HG02885 (cell line): Measurements from ENCODE around the gene HSPG2.
"Not testable (repeated sequence)": the region's sequence is repeated elsewhere in the genome, so short reads cannot be mapped to it uniquely, and the experiment has no call there.

Source experiments
- ATAC-seq: cut with Tn5 transposase; IDR thresholded peaks from one replicate; pipeline ENCODE4 v1.9.1; 2021; ENCODE audit warnings: mild to moderate bottlenecking; ENCODE audit not compliant: unreplicated experiment, poor library complexity

HSPG2 gene

DNA sequence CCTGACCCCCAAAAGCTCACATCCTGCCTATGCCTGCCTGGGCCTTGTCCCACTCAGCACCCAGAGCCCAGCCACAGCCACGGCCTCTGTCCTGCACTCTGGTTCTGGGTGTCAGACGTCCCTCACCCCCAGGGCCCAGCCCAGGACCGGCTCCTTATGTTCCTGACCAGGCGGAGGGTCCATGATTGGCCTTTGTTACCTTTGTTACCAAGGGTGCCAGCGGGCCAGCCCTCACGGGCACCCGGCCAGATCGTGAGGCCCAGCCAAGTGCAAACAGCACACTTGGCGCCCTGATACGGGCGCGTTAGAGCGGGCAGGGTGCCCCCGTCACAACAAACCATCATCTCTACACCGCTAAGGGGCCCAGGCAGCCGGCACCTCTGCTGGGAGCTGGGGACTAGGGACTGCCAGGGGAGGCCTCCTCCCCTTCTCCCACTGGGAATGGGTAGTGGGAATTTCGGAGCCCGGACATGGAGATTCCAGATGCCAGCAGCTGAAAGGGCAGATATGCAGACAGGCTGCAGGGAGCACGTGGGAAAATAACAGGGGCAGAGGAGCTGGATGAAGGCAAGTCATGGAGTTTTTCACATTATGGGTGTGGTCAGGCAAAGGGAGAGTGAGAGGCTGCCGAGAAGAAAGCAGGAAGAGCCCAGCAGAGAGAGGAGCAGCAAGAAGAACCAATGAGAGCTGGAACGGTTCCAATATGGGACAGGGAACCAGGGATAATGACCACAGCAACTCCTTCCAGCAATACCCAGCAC is 22.1 kb downstream of the HSPG2 start:
- ATAC-seq: no peak

DNA sequence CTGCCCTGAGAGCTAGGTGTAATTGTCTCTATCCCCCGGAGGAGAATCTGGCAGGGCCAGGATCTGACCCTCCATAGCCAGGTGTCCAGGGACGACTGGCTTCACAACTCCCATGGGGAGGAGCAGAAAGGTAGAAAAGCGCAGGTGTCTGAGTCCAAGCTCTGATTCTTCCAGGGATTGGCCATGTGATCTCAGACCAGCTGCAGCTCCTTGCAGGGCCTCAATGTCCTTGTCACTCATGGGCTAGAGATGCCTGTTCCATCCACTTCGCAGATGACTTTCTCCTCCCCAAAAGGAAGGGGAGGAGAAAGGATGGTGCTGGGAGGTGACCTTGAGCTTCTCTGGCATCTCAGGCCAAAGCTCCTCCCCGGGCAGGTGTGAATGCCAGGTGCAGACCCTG is 22.7 kb downstream of the HSPG2 start:
- ATAC-seq: no peak

DNA sequence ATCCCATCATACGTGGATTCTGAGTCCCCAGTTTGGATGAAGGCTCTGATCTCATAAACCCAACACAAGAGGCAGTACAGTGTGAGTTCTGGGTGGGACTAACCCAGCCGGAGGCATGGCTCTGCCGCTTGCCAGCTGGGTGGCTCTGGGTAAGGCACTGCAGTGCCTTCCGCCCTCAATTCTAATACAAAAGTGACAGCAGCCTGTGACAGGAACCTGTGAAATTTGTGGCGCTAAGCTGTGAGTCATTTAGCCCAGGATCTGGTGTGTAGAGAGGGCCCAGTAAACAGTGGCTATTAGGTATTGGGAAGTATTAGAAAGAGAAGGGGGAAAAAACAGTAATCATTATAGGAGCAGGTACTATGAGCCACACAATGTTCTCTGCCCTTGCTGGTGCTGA is 23.3 kb downstream of the HSPG2 start:
- ATAC-seq: no peak

DNA sequence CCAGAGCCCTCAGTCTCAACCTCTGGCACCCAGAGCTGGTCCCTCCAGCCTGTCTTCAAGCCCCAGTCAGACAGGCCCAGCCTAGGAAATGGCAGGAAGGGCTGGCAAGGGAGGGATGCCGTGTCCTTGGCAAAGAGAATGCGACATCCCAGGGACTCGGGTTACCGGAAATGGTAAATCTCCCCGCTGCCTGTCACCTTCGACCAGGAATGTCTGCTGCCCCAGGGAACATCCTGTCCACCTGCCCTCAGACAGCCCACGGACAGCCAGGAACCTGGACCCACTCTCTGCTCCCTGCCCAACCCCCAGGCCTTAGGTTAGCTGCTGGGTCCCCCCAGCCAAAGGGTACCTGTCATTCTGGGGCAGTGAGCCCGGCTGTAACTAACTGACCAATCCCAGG is 23.9 kb downstream of the HSPG2 start:
- no peak for ATAC-seq

- ATAC-seq: no peak
Measured at GRCh38 chr1:21912038-21912758, 24.9 kb downstream of the HSPG2 start.

GRCh38 chr1:21911205-21912001 is 25.7 kb downstream of the HSPG2 start:
- no peak for ATAC-seq

DNA sequence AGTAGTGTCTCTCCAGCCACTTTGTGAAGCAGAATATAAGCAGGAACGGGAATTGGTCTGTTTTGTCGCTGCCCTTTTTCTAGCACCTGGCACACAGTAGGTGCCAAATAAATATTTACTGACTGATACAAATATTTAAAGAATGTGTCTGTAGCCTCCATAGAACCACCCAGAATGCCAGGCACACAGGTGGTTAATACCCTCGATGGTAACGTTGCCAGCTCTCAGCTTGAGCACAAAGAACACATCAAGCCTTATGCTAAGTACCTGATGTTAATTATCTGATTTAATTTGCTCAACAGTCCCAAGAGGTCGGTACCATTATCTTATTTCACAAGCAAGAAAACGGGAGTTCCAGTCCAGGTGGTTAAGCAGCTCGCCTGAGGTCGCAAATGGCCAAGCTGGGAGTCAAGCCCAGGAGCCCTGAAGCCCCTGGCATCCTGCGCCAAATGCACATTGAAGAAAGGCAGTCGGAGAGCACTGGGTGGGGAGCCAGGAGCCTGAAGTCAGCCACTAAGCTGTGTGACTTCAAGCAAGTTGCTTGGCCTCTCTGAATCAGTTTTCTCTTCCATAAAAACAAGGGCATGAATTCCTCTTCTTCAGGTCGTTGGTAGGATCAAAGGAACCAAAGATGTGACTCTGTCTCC is 26.4 kb downstream of the HSPG2 start:
- no peak for ATAC-seq

GRCh38 chr1:21909787-21910503 is 27.2 kb downstream of the HSPG2 start:
- ATAC-seq: no peak

DNA sequence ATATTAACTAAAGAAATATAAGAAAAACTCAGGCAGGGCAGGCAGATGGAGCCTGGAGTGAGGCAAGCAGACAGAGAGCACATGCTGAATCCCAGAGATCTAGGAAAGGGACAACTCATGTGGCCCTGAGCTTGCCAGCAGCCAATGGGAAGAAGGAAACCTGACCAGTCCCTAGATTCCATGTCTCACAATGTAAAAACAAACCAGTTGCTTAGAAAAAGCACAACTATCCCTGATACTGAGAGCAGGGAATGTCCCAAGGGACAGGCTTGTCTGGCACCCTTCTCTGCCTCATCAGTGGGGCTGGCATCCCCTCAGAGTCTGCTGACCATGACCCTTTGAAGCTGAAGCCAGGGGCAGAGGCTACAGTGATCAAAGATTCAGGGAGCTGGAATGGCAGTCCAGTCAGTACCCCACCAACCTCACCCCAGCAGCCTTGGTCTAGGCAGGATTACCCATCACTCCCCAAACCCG is 27.8 kb downstream of the HSPG2 start:
- no peak for ATAC-seq

DNA sequence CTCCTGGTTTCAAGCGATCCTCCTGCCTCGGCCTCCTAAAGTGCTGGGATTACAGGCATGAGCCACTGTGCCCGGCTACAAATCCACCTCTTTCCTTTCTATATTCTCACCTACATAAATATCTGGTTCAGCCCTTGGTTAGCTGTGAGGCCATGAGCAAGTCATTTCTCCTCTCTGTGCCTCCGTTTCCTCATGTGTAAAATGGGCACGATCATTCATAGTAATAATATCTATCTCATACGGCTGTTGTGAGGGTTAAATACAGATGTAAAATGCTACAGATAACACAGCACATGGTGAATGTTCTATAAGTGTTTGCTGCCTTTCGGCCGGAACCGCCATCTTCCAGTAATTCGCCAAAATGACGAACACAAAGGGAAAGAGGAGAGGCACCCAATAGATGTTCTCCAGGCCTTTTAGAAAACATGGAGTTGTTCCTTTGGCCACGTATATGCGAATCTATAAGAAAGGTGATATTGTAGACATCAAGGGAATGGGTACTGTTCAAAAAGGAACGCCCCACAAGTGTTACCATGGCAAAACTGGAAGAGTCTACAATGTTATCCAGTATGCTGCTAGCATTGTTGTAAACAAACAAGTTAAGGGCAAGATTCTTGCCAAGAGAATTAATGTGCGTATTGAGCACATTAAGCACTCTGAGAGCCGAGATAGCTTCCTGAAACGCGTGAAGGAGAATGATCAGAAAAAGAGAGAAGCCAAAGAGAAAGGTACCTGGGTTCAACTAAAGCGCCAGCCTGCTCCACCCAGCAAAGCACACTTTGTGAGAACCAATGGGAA is 29.2 kb downstream of the HSPG2 start:
- not testable (repeated sequence) for ATAC-seq

DNA sequence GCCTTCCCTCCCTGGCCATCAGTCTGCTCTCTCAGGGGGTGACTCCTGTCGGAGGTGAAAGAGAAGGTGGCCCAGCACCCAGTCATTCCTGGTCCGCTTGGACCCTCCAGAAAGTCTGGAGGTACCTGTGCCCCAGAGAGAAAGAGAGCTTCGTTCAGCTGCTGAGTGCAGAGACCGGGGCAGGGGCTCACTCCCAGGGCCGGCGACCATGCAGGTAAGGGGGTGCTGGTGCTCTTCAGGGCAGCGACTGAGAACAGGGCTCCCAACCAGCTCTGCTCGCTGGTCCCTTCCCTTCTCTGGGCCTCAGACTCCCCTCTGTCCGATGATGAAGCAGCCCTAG is 30.1 kb downstream of the HSPG2 start:
- no peak for ATAC-seq

DNA sequence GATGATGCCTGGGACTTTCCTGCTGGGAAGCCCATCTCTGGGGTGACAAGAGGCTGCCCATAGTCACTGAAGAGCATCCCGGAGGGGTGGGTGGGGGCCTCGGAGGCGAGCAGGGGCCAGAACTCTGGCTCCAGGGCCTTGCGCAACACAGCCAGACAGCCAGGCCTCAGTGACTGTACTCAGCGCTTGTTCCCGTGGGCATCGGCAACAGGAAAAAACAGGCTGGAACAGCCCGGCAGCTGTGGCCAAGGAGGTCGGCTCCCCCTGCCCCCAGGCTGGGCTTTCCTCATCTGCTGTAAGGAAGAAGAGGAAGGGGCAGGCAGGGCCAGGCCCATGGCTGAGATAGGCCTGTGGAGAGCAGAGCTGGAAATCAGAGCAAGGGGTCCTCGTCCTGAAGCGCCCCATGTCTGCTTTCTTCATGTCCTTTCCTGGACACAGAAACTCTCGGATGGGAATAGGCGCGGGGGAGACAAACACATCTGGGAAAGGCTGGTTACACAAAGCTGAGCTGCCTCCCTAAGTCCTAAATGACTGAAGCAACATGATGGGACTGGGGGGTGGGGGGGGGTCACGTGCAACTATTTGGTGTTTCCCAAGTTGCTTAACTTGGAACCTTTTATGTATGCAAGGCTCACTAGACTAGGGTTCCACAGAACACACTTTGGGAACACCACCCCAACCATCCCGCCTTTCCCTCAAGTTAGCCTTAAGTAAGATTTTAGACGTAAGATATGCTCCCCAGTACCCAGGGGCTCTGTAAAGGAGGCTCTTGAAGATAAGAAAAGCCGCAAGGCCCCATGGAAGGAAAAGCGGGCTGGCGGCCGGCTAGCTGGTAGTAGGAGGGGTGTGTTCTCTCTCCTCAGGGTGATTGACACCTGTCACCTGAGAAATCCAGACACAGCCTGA is 30.7 kb downstream of the HSPG2 start:
- ATAC-seq: no peak

GRCh38 chr1:21904704-21905520 is 32.2 kb downstream of the HSPG2 start:
- no peak for ATAC-seq

DNA sequence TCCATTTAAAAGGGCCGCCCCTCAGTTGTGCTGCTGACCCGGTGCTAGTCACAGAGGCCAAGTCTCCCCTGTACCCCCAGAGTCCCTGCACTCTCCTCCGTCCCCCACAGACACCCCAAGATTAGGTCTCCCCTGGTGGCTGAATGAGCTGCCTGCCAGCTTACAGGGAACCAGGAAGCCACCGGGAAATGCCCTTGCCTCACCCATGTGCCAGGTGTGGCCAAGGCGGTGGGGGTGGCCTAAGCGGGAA is 32.7 kb downstream of the HSPG2 start:
- no peak for ATAC-seq

DNA sequence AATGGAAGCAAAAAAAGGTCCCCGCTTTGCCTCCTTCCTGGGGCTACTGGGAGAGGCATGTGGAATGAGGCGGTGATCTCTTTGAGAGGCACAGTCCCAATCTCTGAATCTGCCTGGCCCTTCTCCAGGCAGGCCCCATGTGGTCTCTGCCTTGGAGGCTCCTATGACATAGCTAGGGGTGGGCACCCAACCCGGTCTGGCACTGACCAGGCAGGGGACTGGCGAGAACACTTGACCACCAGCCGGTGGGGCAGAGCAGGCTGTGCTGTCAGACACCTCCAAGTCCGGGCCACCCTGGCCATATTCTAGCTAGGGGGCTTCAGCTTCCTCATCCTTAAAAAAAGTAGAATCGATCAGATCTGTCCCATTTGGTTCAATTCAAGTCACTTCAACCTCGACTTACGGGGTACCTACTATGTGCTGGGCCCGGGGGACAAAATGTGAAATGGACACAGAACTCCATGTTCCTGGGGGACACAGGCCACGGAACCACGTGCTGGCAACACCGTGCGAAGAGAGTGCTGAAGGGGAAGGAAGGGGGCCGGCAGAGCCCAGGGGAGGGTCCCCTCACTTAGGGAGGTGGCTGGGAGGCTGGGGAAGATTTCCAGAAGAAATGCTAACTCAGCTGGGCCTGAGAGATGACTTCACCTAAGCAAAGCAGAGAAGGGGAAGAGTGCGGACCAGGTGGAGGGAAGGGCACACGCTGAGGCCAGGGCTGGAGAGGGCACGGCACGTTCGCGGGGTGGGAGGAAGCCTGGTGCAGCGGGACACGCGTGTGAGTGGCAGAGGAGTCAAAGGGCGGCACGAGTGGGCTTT is 33.3 kb downstream of the HSPG2 start:
- no peak for ATAC-seq

DNA sequence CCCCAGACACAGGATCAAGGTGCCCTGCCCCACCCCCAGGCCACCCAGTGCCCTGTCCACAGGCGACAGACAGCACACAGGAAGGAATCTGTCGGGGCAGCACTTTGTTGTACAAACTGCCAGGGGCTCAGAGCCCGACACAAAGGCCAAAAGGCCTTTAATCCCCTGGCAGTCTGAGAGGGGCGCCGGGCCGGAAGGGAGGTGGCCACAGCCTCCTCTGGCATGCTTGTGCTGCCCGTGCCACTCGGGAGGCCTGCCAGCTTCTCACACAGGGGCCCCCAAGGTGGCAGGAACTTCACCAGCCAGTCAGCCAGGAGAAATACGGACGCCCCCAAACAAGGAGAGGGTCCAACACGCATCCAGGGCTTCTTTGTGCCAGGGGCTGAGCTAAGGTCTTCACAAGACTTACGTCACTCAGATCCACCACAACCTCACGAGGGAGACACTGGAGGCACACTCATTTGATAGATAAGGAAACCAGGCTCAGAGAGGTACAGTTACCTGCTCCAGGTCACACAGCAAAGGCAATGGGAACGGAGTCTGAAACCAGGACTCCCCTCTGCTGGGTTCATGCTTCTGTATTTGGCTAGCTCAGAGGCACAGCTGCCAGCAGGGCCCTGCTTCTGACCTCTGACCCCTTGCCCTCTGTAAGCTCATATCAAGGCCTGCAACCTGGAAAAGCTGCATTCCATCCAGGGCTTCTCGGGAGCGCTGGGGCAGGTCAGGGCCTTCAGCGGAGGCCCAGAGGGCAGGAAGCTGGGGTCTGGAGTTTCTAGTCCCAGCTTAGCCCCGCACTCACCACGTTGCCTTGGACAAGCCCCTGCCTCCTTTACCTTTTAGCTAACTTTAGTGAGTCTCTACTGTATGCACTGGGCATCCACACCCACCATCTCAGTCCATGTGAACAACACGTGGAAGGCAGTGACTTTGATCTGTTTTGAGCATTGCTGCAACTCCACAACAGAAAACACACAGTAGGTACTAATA is 34.8 kb downstream of the HSPG2 start:
- ATAC-seq: no peak
